ENCODE results near the gene C20orf173.

DNA sequence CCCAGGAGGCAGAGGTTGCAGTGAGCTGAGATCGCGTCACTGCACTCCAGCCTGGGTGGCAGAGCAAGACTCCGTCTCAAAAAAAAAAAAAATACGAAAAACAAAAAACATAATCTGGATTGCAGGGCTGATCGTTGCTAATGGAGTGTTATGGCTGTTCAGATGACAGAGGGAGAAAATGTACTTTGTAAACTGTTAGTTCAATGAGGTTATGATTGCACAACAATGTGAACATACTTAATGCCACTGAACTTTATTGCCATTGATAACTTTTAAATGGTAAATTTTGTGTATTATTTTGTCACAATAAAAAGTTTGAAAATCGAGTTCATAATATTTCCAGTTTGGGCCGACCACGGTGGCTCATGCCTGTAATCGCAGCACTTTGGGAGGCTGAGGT, 10.5 kb downstream of the C20orf173 start:
- TF ChIP-seq GATA2 (IDR thresholded peaks at IDR 0.05; ENCODE audit: low read depth, low read length) (no peak), GATA3 (IDR thresholded peaks at IDR 0.05; ENCODE audit: low read depth, low read length) (no peak)
